Measurements from ENCODE around the gene OR10A2.
"Not testable (repeated sequence)": the region's sequence is repeated elsewhere in the genome, so short reads cannot be mapped to it uniquely, and the experiment has no call there.

OR10A2 gene

DNA sequence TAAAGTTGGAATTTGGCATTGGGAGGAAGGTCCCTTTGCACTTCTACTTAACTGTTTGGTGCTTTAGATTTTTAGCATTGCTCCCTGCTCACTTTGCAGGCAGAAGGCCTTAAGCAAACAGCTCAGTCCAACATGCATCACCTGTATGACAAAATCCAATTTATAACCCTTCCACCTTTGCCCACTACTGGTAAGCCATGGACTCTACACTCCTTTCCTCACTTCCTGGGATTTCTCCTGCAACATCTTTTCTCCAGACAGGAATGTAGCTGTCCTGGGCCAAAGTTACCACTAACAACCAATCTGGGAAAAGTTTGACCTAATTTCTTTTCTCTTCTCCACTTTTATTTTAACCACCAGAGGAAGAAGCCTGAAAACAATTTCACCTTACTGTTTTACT is 31.2 kb downstream of the OR10A2 start:
- in situ Hi-C loops (cut with HindIII; ENCODE audit: low sequenced_read_pairs), result no loop called here
- no peak for TF ChIP-seq CTCF (IDR thresholded peaks at IDR 0.05; ENCODE audit: low read depth, low read length, missing control alignments)
- DNase-seq (ENCODE audit: low read depth), result no peak
- H3K4me3 ChIP-seq (ENCODE audit: low read depth, low read length), result no peak overlapping the region

DNA sequence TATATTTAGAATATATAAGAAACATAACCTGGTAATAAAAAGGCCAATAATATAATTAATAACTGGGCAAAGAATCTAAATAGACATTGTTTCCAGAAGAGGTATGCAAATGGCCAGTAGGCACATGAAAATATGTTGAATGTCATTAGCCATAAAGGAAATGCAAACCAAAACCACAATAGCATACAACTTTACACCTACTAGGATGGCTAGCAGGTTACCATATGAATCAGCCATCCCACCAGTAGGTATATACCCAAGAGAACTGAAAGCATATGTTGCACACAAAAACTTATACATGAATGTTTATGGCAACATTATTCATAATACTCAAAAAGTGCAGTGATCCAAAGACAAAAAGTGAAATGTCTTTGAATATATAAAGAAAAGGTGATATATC is 32.2 kb downstream of the OR10A2 start:
- no peak for TF ChIP-seq CTCF (IDR thresholded peaks at IDR 0.05; ENCODE audit: low read depth, low read length, missing control alignments)
- H3K4me3 ChIP-seq (ENCODE audit: low read depth, low read length), result no peak overlapping the region
- DNase-seq (ENCODE audit: low read depth), result no peak
- in situ Hi-C loops (cut with HindIII; ENCODE audit: low sequenced_read_pairs), result no loop called here

DNA sequence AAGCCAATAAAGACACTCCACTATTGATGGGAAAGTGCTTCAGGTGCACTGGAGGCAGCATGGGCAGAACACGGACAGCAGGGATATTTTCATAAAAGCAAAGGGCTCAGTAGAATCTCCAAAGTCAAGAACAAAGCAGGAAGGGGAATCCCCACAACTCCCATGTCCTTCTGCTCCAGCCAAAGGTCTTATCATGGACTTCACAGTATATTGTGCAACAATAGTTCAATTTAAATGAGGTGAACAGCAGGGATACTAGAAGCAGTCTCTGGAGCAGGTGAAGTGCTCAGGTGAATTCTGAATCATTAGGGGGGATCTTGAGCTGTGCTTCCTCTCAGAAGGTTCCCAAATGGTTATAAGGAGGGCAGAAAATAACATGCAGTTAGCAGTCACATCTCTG is 36.1 kb downstream of the OR10A2 start:
- no peak overlapping the region for H3K4me3 ChIP-seq (ENCODE audit: low read depth, low read length)
- DNase-seq (ENCODE audit: low read depth), result no peak
- in situ Hi-C loops (cut with HindIII; ENCODE audit: low sequenced_read_pairs), result no loop called here
- no peak for TF ChIP-seq CTCF (IDR thresholded peaks at IDR 0.05; ENCODE audit: low read depth, low read length, missing control alignments)

- no peak overlapping the region for H3K4me3 ChIP-seq (ENCODE audit: low read depth, low read length)
- no peak for TF ChIP-seq CTCF (IDR thresholded peaks at IDR 0.05; ENCODE audit: low read depth, low read length, missing control alignments)
- in situ Hi-C loops (cut with HindIII; ENCODE audit: low sequenced_read_pairs), result no loop called here
- no peak for DNase-seq (ENCODE audit: low read depth)
Measured at GRCh38 chr11:6900327-6900999, 37.6 kb downstream of the OR10A2 start.

DNA sequence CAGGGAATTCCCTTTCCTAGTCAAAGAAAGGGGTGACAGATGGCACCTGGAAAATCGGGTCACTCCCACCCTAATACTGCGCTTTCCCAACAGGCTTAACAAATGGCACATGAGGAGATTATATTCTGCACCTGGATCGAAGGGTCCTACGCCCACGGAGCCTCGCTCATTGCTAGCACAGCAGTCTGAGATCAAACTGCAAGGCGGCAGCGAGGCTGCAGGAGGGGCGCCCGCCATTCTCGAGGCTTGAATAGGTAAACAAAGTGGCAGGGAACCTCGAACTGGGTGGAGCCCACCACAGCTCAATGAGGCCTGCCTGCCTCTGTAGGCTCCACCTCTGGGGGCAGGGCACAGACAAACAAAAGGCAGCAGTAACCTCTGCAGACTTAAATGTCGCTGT is 41.9 kb downstream of the OR10A2 start:
- in situ Hi-C loops (cut with HindIII; ENCODE audit: low sequenced_read_pairs); DNase-seq (ENCODE audit: low read depth); H3K4me3 ChIP-seq (ENCODE audit: low read depth, low read length): not testable (repeated sequence)

DNA sequence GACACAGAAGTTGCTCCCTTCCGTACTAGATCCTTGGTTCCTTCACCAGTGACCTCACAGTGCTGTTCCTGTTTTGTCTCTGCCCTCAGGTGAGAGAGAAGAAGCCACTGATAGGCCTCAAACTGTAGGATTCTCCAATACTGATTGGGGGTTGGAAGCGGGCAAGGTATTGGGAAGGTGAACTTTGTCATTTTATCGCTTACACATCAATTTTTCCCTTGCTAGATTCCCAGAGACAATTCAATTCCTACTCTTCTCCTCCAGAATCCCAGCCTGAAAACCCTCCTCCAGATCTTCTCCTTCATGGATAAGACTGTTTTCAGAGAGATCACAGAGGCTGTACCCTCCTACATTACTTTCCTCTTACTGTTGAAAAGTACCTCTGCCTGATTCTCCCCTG is 48.5 kb downstream of the OR10A2 start:
- in situ Hi-C loops (cut with HindIII; ENCODE audit: low sequenced_read_pairs), result no loop called here
- DNase-seq (ENCODE audit: low read depth), result no peak
- no peak for TF ChIP-seq CTCF (IDR thresholded peaks at IDR 0.05; ENCODE audit: low read depth, low read length, missing control alignments)

GRCh38 chr11:6911948-6912347 is 49.1 kb downstream of the OR10A2 start:
- in situ Hi-C loops (cut with HindIII; ENCODE audit: low sequenced_read_pairs), result no loop called here

More for the DNA sequence above, 48.5 kb downstream of the OR10A2 start:
- no peak overlapping the region for H3K4me3 ChIP-seq (ENCODE audit: low read depth, low read length)

More at GRCh38 chr11:6911948-6912347, 49.1 kb downstream of the OR10A2 start:
- H3K4me3 ChIP-seq (ENCODE audit: low read depth, low read length), result no peak overlapping the region
- no peak for DNase-seq (ENCODE audit: low read depth)
- TF ChIP-seq CTCF (IDR thresholded peaks at IDR 0.05; ENCODE audit: low read depth, low read length, missing control alignments), result no peak

All from astrocyte of the cerebellum (primary cell).